ENCODE measurements around the gene SNX17. TPM values are rescaled to one million over a fixed set of nuclear protein-coding genes. Genes with fewer than 3 reads are reported as not detected.
A peak's percentile ranks its signal among the peaks of the same experiment; 100 is the strongest.

Gene SNX17
- polyA plus RNA-seq, 3 donors, result 86.6 to 338 (median 291) TPM

- Mint-ChIP-seq H3K4me3 (peak within 1 kb of the TSS; percentile 86 to 91), H3K27me3 (ENCODE audit: low read depth in 3 of 3) (peaks cover 0 to 3% (median 1%) of the 10 kb centered on the region in 3 donors), H3K27ac (peak within 1 kb of the TSS; percentile 93 to 98 (median 96)), H3K4me1 (peaks cover 29% of the 10 kb centered on the region), H3K9me3 (peaks cover 0 to 2% (median 0%) of the 10 kb centered on the region in 7 donors), H3K36me3 (peaks cover 52 to 66% of the 10 kb centered on the region in 2 donors)
- H3K4me1 ChIP-seq (ENCODE audit: control insufficient read depth in 1 of 2, insufficient read depth in 2 of 2, low read length in 2 of 2), result peaks cover 18 to 38% of the 10 kb centered on the region in 2 donors
- no peaks in the 10 kb centered on the region for H3K9me3 ChIP-seq (replicated peaks in 1 of 2; ENCODE audit: control insufficient read depth in 1 of 2, insufficient read depth in 1 of 2, low read length in 2 of 2)
- no peak for TF ChIP-seq CTCF (IDR thresholded peaks at IDR 0.05)
- H3K4me3 ChIP-seq (replicated peaks in 1 of 3; ENCODE audit: low read depth in 2 of 3, low read length in 3 of 3), result peak within 1 kb of the TSS; percentile 67 to 78 (median 68)
- 6% methylated on average over 46 of the region's 67 CpGs for WGBS (ENCODE audit: insufficient coverage)
- H3K36me3 ChIP-seq (replicated peaks in 1 of 2; ENCODE audit: control insufficient read depth in 1 of 2, insufficient read depth in 2 of 2, low read length in 2 of 2), result peaks cover 61 to 71% of the 10 kb centered on the region in 2 donors
- H3K4me2 ChIP-seq (replicated peaks; ENCODE audit: extremely low read depth, low read length, poor library complexity, severe bottlenecking), result peak within 1 kb of the TSS; percentile 81
- peak within 1 kb of the TSS; percentile 90 for H2AFZ ChIP-seq (ENCODE audit: insufficient read depth, low read depth, low read length, poor library complexity, severe bottlenecking)
- peak; percentile 94 to 95 (median 94) for DNase-seq
- intact Hi-C loops (cut with micrococcal nuclease), result loop anchor here (1.0 to 10.0 kb wide), 3 partner anchors 10 to 114 kb away; partner anchors contain the start of genes EIF2B4 (in 1 of the 2), FNDC4 (in 1 of the 2), GCKR (in 1 of the 2) and SNX17 (in 1 of the 2)
- peak within 1 kb of the TSS; percentile 79 to 96 for H3K27ac ChIP-seq (ENCODE audit: low read depth in 1 of 2, low read length in 2 of 2)
- peaks cover 32% of the 10 kb centered on the region for H4K20me1 ChIP-seq (ENCODE audit: insufficient read depth, low read length)
- H3K9ac ChIP-seq (ENCODE audit: insufficient read depth, low read length, poor library complexity, severe bottlenecking), result peak within 1 kb of the TSS; percentile 86
- H3K27me3 ChIP-seq (ENCODE audit: control insufficient read depth in 2 of 2, insufficient read depth in 2 of 2, low read length in 2 of 2), result no peaks in the 10 kb centered on the region
- peaks cover 23% of the 10 kb centered on the region for H3K79me2 ChIP-seq (ENCODE audit: insufficient read depth, low read length)
These were observed 10.5 kb downstream of the SNX17 start, which contains the start of gene ZNF513 for GRCh38 chr2:27380626-27381545. Gene ZNF513 (minus strand): TSS chr2:27380734. CDS start chr2:27380526, 208 bp downstream.

- Histone ChIP-seq H2AFZ (ENCODE audit: insufficient read depth, low read depth, low read length, poor library complexity, severe bottlenecking) (no peak overlapping the region), H3K9ac (ENCODE audit: insufficient read depth, low read length, poor library complexity, severe bottlenecking) (no peak overlapping the region), H3K4me2 (replicated peaks; ENCODE audit: extremely low read depth, low read length, poor library complexity, severe bottlenecking) (no peak overlapping the region), H3K27me3 (ENCODE audit: control insufficient read depth in 2 of 2, insufficient read depth in 2 of 2, low read length in 2 of 2) (no peaks in the 10 kb centered on the region), H4K20me1 (ENCODE audit: insufficient read depth, low read length) (peaks cover 24% of the 10 kb centered on the region), H3K4me3 (replicated peaks in 1 of 3; ENCODE audit: low read depth in 2 of 3, low read length in 3 of 3) (no peak overlapping the region), H3K27ac (ENCODE audit: low read depth in 1 of 2, low read length in 2 of 2) (peak overlapping the region; percentile 67 to 96), H3K79me2 (ENCODE audit: insufficient read depth, low read length) (peaks cover 26% of the 10 kb centered on the region), H3K4me1 (ENCODE audit: control insufficient read depth in 1 of 2, insufficient read depth in 2 of 2, low read length in 2 of 2) (peaks cover 18 to 38% of the 10 kb centered on the region in 2 donors), H3K9me3 (replicated peaks in 1 of 2; ENCODE audit: control insufficient read depth in 1 of 2, insufficient read depth in 1 of 2, low read length in 2 of 2) (no peaks in the 10 kb centered on the region), H3K36me3 (replicated peaks in 1 of 2; ENCODE audit: control insufficient read depth in 1 of 2, insufficient read depth in 2 of 2, low read length in 2 of 2) (peaks cover 57 to 69% of the 10 kb centered on the region in 2 donors)
- TF ChIP-seq CTCF (IDR thresholded peaks at IDR 0.05), result no peak
- peaks cover 0 to 3% (median 0%) of the 10 kb centered on the region in 3 donors for H3K27me3 Mint-ChIP-seq (ENCODE audit: low read depth in 3 of 3)
- peak overlapping the region; percentile 73 to 96 (median 93) for H3K27ac Mint-ChIP-seq
- intact Hi-C loops (cut with micrococcal nuclease), result loop anchor here in 1 of 2 donors (10.0 kb wide), 1 partner anchor 113 kb away; the partner anchor contains the start of genes FNDC4 and GCKR
- no peak for DNase-seq
- peaks cover 0 to 2% (median 0%) of the 10 kb centered on the region in 7 donors for H3K9me3 Mint-ChIP-seq
- peaks cover 29% of the 10 kb centered on the region for H3K4me1 Mint-ChIP-seq
- H3K36me3 Mint-ChIP-seq, result peaks cover 49 to 65% of the 10 kb centered on the region in 2 donors
- no peak overlapping the region for H3K4me3 Mint-ChIP-seq
- WGBS (ENCODE audit: insufficient coverage), result 99% methylated on average over 8 of the region's 10 CpGs
These were observed 11.3 kb downstream of the SNX17 start for GRCh38 chr2:27381577-27382181.
